ENCODE measurements around the gene YTHDC2.

YTHDC2 gene

GRCh38 chr5:113513384-113514288 is at the start of gene YTHDC2:
TSS of gene YTHDC2 (plus strand) at chr5:113513694. CDS start at chr5:113513896, 202 bp downstream.
- peak; percentile 97 for DNase-seq

- DNase-seq, result no peak
Measured at GRCh38 chr5:113474100-113474728, 39.3 kb upstream of the YTHDC2 start.

- DNase-seq, result no peak
Measured at GRCh38 chr5:113478691-113479090, 34.8 kb upstream of the YTHDC2 start.

GRCh38 chr5:113480243-113480642 is 33.3 kb upstream of the YTHDC2 start:
- DNase-seq, result no peak

GRCh38 chr5:113487416-113487780 is 26.1 kb upstream of the YTHDC2 start:
- no peak for DNase-seq

GRCh38 chr5:113487781-113488644 is 25.5 kb upstream of the YTHDC2 start, which contains the start of gene MCC:
TSS of gene MCC (minus strand) at chr5:113488453.
- peak; percentile 23 for DNase-seq

- DNase-seq, result no peak
Measured at GRCh38 chr5:113488645-113489184, 24.8 kb upstream of the YTHDC2 start.

- DNase-seq, result peak; percentile 82
Measured at GRCh38 chr5:113489299-113489698, 24.2 kb upstream of the YTHDC2 start.

GRCh38 chr5:113490317-113490716 is 23.2 kb upstream of the YTHDC2 start:
- no peak for DNase-seq

GRCh38 chr5:113491022-113491421 is 22.5 kb upstream of the YTHDC2 start:
- no peak for DNase-seq

GRCh38 chr5:113493446-113493845 is 20.0 kb upstream of the YTHDC2 start:
- no peak for DNase-seq

- DNase-seq, result no peak
Measured at GRCh38 chr5:113495422-113495841, 18.1 kb upstream of the YTHDC2 start.

- no peak for DNase-seq
Measured at GRCh38 chr5:113502073-113502472, 11.4 kb upstream of the YTHDC2 start.

GRCh38 chr5:113503146-113503545 is 10.3 kb upstream of the YTHDC2 start:
- DNase-seq, result no peak

- no peak for DNase-seq
Measured at GRCh38 chr5:113505181-113505580, 8.3 kb upstream of the YTHDC2 start.

GRCh38 chr5:113507601-113508000 is 5.9 kb upstream of the YTHDC2 start:
- DNase-seq, result no peak

GRCh38 chr5:113508756-113509155 is 4.7 kb upstream of the YTHDC2 start:
- no peak for DNase-seq

GRCh38 chr5:113510836-113511451 is 2.5 kb upstream of the YTHDC2 start:
- DNase-seq, result peak; percentile 46

- no peak for DNase-seq
Measured at GRCh38 chr5:113512341-113512740, 1.2 kb upstream of the YTHDC2 start.

- DNase-seq, result peak; percentile 13
Measured at GRCh38 chr5:113514289-113514635, 768 bp downstream of the YTHDC2 start.

- no peak for DNase-seq
Measured at GRCh38 chr5:113518884-113519283, 5.4 kb downstream of the YTHDC2 start.

- DNase-seq, result no peak
Measured at GRCh38 chr5:113519412-113519811, 5.9 kb downstream of the YTHDC2 start.

GRCh38 chr5:113520429-113520828 is 6.9 kb downstream of the YTHDC2 start:
- DNase-seq, result no peak

All from suppressor macrophage treated with lipopolysaccharide for 4 hours (primary cell).